ENCODE measurements around the gene RGS12. TPM values are rescaled to one million over a fixed set of nuclear protein-coding genes. Genes with fewer than 3 reads are reported as not detected.

RGS12 gene
- total RNA-seq, 1 experiment from 2014 or later = 36.0 TPM

- Mint-ChIP-seq H3K9me3 (ENCODE audit: unreplicated experiment) (no peaks in the 10 kb centered on the region), H3K27ac (ENCODE audit: low read depth, unreplicated experiment) (no peak overlapping the region), H3K4me3 (ENCODE audit: unreplicated experiment) (no peak overlapping the region), H3K27me3 (ENCODE audit: insufficient read depth, unreplicated experiment) (peaks cover 12% of the 10 kb centered on the region), H3K36me3 (ENCODE audit: insufficient read depth, unreplicated experiment) (no peaks in the 10 kb centered on the region), H3K4me1 (ENCODE audit: insufficient read depth, unreplicated experiment) (peaks cover 18% of the 10 kb centered on the region)
- CTCF ChIA-PET = no interaction called here
- no TSS peak for BruUV-seq (replicated peaks)
- DNase-seq (ENCODE audit: unreplicated experiment) = no peak
- POLR2A ChIA-PET = no interaction called here
- intact Hi-C loops (cut with micrococcal nuclease) = no loop called here
- TF ChIP-seq CTCF (IDR thresholded peaks at IDR 0.05; ENCODE audit: unreplicated experiment) = no peak
These were observed 9.3 kb upstream of the RGS12 start for GRCh38 chr4:3283483-3283882.

- H3K4me3 Mint-ChIP-seq (ENCODE audit: unreplicated experiment) = no peak overlapping the region
- intact Hi-C loops (cut with micrococcal nuclease) = no loop called here
- ChIA-PET CTCF (interaction anchor here (0.6 kb wide), 1 partner anchor 54 kb away, joined by 3 read pairs; no protein-coding TSS in a partner anchor), POLR2A (interaction anchor here (0.6 kb wide), 1 partner anchor 20 kb away, joined by 3 read pairs; no protein-coding TSS in a partner anchor)
- peak; percentile 92 for DNase-seq (ENCODE audit: unreplicated experiment)
- no peaks in the 10 kb centered on the region for H3K9me3 Mint-ChIP-seq (ENCODE audit: unreplicated experiment)
- no peak for TF ChIP-seq CTCF (IDR thresholded peaks at IDR 0.05; ENCODE audit: unreplicated experiment)
- H3K27ac Mint-ChIP-seq (ENCODE audit: low read depth, unreplicated experiment) = no peak overlapping the region
- H3K27me3 Mint-ChIP-seq (ENCODE audit: insufficient read depth, unreplicated experiment) = peaks cover 12% of the 10 kb centered on the region
- peaks cover 18% of the 10 kb centered on the region for H3K4me1 Mint-ChIP-seq (ENCODE audit: insufficient read depth, unreplicated experiment)
- BruUV-seq (replicated peaks) = no TSS peak
- H3K36me3 Mint-ChIP-seq (ENCODE audit: insufficient read depth, unreplicated experiment) = no peaks in the 10 kb centered on the region
These were observed 8.9 kb upstream of the RGS12 start for GRCh38 chr4:3283916-3284315.

GRCh38 chr4:3284734-3285557 lies 7.9 kb upstream of the RGS12 start:
- Mint-ChIP-seq H3K27me3 (ENCODE audit: insufficient read depth, unreplicated experiment) (peaks cover 11% of the 10 kb centered on the region), H3K36me3 (ENCODE audit: insufficient read depth, unreplicated experiment) (no peaks in the 10 kb centered on the region), H3K9me3 (ENCODE audit: unreplicated experiment) (no peaks in the 10 kb centered on the region), H3K4me3 (ENCODE audit: unreplicated experiment) (no peak overlapping the region), H3K27ac (ENCODE audit: low read depth, unreplicated experiment) (no peak overlapping the region), H3K4me1 (ENCODE audit: insufficient read depth, unreplicated experiment) (peaks cover 18% of the 10 kb centered on the region)
- no peak for TF ChIP-seq CTCF (IDR thresholded peaks at IDR 0.05; ENCODE audit: unreplicated experiment)
- BruUV-seq (replicated peaks) = no TSS peak
- DNase-seq (ENCODE audit: unreplicated experiment) = no peak
- CTCF ChIA-PET = interaction anchor here (0.6 kb wide), 1 partner anchor 55 kb away, joined by 3 read pairs; no protein-coding TSS in a partner anchor
- POLR2A ChIA-PET = no interaction called here
- intact Hi-C loops (cut with micrococcal nuclease) = no loop called here

DNA sequence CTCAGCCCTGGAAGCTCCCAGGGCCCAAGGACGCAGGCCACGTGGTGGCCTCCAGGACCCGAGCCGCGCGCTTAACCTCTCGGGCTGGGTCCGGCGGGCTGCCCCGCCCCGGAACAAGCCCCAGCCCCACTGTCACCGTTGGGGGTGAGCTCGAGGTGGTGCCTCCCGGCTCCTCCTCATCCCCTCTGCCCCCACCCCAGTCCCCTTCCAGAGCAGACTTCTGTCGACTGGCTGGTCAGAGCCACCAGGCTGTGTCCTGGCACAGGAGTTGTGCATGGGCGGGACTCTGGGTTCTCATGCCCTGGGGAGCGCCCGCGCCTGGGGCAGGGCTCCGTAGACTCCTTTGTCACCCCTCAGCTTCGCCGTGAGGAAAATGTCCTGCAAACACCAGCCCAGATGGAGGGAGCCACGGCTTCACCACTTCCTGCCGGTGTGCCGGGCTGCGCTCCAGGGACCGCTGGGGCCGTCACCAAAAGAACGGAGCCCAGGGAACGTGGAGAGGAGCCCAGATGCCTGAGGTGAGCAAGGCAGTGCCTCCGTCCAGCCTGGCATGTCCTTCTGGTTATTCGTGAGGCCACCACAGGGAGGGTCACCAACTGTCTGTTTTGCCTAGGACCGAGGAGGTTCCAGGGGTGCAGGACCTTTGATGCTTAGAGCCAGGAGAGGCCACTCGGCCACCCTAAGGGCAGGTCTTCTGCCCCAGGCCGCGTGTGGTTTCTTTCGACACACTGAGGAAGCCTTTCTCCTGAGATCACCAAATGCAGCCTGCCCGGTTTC lies 7.1 kb upstream of the RGS12 start:
- intact Hi-C loops (cut with micrococcal nuclease) = no loop called here
- TF ChIP-seq CTCF (IDR thresholded peaks at IDR 0.05; ENCODE audit: unreplicated experiment) = no peak
- Mint-ChIP-seq H3K27me3 (ENCODE audit: insufficient read depth, unreplicated experiment) (peaks cover 3% of the 10 kb centered on the region), H3K27ac (ENCODE audit: low read depth, unreplicated experiment) (peak overlapping the region; percentile 69), H3K4me3 (ENCODE audit: unreplicated experiment) (peak overlapping the region; percentile 50), H3K36me3 (ENCODE audit: insufficient read depth, unreplicated experiment) (no peaks in the 10 kb centered on the region), H3K9me3 (ENCODE audit: unreplicated experiment) (no peaks in the 10 kb centered on the region), H3K4me1 (ENCODE audit: insufficient read depth, unreplicated experiment) (peaks cover 18% of the 10 kb centered on the region)
- CTCF ChIA-PET = no interaction called here
- peak; percentile 74 for DNase-seq (ENCODE audit: unreplicated experiment)
- POLR2A ChIA-PET = interaction anchor here (1.6 kb wide), 1 partner anchor 9 kb away, joined by 4 read pairs; no protein-coding TSS in a partner anchor
- no TSS peak for BruUV-seq (replicated peaks)

All from MCF 10A (cell line).